ENCODE results near the gene SERPINA1. TPM values are rescaled to one million over a fixed set of nuclear protein-coding genes. Genes with fewer than 3 reads are reported as not detected.

Gene SERPINA1
- total and polyA plus RNA-seq, 2 of the 13 experiments (the other 11 are each of a cell fraction or from before 2014, with no cell fraction given), result 3,266 to 11,015 TPM

DNA sequence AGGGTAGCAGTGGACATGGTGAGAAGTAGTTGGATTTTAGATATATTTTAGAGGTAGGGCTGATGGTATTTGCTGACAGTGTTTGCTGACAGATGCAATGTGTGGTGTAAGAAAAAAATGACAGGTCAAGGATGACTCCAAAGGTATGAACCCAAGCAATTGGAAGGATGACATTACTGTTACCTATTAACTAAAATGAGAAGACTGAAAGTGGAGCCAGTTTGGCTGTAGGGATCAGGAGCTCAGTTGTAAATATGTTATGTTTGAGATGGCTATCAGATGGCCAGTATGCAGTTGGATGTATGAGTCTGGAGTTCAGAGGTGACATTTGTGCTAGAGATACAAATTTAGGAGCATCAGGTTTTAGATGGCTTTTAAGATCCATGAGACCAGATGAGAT, 47.9 kb downstream of the SERPINA1 start (continued):
- TF ChIP-seq, protein P1, sequence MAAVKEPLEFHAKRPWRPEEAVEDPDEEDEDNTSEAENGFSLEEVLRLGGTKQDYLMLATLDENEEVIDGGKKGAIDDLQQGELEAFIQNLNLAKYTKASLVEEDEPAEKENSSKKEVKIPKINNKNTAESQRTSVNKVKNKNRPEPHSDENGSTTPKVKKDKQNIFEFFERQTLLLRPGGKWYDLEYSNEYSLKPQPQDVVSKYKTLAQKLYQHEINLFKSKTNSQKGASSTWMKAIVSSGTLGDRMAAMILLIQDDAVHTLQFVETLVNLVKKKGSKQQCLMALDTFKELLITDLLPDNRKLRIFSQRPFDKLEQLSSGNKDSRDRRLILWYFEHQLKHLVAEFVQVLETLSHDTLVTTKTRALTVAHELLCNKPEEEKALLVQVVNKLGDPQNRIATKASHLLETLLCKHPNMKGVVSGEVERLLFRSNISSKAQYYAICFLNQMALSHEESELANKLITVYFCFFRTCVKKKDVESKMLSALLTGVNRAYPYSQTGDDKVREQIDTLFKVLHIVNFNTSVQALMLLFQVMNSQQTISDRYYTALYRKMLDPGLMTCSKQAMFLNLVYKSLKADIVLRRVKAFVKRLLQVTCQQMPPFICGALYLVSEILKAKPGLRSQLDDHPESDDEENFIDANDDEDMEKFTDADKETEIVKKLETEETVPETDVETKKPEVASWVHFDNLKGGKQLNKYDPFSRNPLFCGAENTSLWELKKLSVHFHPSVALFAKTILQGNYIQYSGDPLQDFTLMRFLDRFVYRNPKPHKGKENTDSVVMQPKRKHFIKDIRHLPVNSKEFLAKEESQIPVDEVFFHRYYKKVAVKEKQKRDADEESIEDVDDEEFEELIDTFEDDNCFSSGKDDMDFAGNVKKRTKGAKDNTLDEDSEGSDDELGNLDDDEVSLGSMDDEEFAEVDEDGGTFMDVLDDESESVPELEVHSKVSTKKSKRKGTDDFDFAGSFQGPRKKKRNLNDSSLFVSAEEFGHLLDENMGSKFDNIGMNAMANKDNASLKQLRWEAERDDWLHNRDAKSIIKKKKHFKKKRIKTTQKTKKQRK (IDR thresholded peaks at IDR 0.05; ENCODE audit: low read length), result no peak
- TF ChIP-seq ZNF574 (CRISPR knock-in tag; IDR thresholded peaks at IDR 0.05) (0 out of 2 replicates have a peak, but pooled peaks have one; percentile 20), TEF (CRISPR knock-in tag; IDR thresholded peaks at IDR 0.05) (no peak), ZNF569 (CRISPR knock-in tag; IDR thresholded peaks at IDR 0.05; ENCODE audit: borderline replicate concordance) (no peak), ZNF331 (CRISPR knock-in tag; IDR thresholded peaks at IDR 0.05) (peak; percentile 69; the same call in 1 of the 2 replicates), POLR2AphosphoS2 (IDR thresholded peaks at IDR 0.05; ENCODE audit: low read depth, low read length) (no peak), BORCS8-MEF2B (CRISPR knock-in tag; IDR thresholded peaks at IDR 0.05) (no peak), ZMYM4 (CRISPR knock-in tag; IDR thresholded peaks at IDR 0.05) (peak; percentile 43; the same call in 1 of the 2 replicates), PHF21A (CRISPR knock-in tag; IDR thresholded peaks at IDR 0.05) (peak; percentile 85), FOXO1 (CRISPR knock-in tag; IDR thresholded peaks at IDR 0.05) (peak; percentile 84; the same call in 1 of the 2 replicates), GATA4 (IDR thresholded peaks at IDR 0.05; ENCODE audit: borderline replicate concordance, low read depth) (peak; percentile 63; the same call in 1 of the 2 replicates), ZNF253 (CRISPR knock-in tag; IDR thresholded peaks at IDR 0.05; ENCODE audit: borderline replicate concordance) (no peak)
- TF ChIP-seq, protein P2, sequence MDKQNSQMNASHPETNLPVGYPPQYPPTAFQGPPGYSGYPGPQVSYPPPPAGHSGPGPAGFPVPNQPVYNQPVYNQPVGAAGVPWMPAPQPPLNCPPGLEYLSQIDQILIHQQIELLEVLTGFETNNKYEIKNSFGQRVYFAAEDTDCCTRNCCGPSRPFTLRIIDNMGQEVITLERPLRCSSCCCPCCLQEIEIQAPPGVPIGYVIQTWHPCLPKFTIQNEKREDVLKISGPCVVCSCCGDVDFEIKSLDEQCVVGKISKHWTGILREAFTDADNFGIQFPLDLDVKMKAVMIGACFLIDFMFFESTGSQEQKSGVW (CRISPR knock-in tag; IDR thresholded peaks at IDR 0.05; ENCODE audit: borderline replicate concordance), result no peak
- TF ChIP-seq, protein P3, sequence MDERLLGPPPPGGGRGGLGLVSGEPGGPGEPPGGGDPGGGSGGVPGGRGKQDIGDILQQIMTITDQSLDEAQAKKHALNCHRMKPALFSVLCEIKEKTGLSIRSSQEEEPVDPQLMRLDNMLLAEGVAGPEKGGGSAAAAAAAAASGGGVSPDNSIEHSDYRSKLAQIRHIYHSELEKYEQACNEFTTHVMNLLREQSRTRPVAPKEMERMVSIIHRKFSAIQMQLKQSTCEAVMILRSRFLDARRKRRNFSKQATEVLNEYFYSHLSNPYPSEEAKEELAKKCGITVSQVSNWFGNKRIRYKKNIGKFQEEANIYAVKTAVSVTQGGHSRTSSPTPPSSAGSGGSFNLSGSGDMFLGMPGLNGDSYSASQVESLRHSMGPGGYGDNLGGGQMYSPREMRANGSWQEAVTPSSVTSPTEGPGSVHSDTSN (CRISPR knock-in tag; IDR thresholded peaks at IDR 0.05), result 0 out of 2 replicates have a peak, but pooled peaks have one; percentile 43
- TF ChIP-seq, protein P4, sequence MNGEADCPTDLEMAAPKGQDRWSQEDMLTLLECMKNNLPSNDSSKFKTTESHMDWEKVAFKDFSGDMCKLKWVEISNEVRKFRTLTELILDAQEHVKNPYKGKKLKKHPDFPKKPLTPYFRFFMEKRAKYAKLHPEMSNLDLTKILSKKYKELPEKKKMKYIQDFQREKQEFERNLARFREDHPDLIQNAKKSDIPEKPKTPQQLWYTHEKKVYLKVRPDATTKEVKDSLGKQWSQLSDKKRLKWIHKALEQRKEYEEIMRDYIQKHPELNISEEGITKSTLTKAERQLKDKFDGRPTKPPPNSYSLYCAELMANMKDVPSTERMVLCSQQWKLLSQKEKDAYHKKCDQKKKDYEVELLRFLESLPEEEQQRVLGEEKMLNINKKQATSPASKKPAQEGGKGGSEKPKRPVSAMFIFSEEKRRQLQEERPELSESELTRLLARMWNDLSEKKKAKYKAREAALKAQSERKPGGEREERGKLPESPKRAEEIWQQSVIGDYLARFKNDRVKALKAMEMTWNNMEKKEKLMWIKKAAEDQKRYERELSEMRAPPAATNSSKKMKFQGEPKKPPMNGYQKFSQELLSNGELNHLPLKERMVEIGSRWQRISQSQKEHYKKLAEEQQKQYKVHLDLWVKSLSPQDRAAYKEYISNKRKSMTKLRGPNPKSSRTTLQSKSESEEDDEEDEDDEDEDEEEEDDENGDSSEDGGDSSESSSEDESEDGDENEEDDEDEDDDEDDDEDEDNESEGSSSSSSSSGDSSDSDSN (CRISPR knock-in tag; IDR thresholded peaks at IDR 0.05), result no peak
